Spleen (tissue), 11 donors: ENCODE results near the gene MERTK. TPM values are rescaled to one million over a fixed set of nuclear protein-coding genes. Genes with fewer than 3 reads are reported as not detected.
"Not testable (repeated sequence)": the region's sequence is repeated elsewhere in the genome, so short reads cannot be mapped to it uniquely, and the experiment has no call there.

Source experiments
- DNase-seq: peaks from one replicate; pipeline ENCODE4 v3.0.0-alpha.2; 2020
- H3K27ac ChIP-seq, 8 donors: fragments of 200-600 bp; sonication (generic) in 7 of 8; 1 replicate in 4 of 8; 2 replicates in 4 of 8; pipeline versions ENCODE4 v1.5.0 to v1.8.0; 2016 to 2021; ENCODE audit warnings: inconsistent platforms in 4 of 8, mild to moderate bottlenecking in 4 of 8, moderate library complexity in 1 of 8
- H3K27me3 ChIP-seq, 7 donors: fragments of 200-600 bp; sonication (generic) in 6 of 7; replicated peaks in 1 of 7; 1 replicate in 4 of 7; 2 replicates in 3 of 7; pipeline versions ENCODE4 v1.5.0 to v1.8.0; 2016 to 2021; ENCODE audit warnings: inconsistent platforms in 3 of 7, mild to moderate bottlenecking in 1 of 7
- H3K36me3 ChIP-seq, 6 donors: fragments of 200-600 bp; sonication (generic) in 5 of 6; 1 replicate in 4 of 6; 2 replicates in 2 of 6; pipeline versions ENCODE4 v1.5.0 to v1.8.0; 2016 to 2021; ENCODE audit warnings: inconsistent platforms in 2 of 6
- H3K4me1 ChIP-seq, 6 donors: fragments of 200-600 bp; sonication (generic) in 5 of 6; 1 replicate in 3 of 6; 2 replicates in 3 of 6; pipeline versions ENCODE4 v1.5.0 to v1.8.0; 2016 to 2021; ENCODE audit warnings: inconsistent platforms in 3 of 6
- H3K4me3 ChIP-seq, 8 donors: fragments of 200-600 bp; sonication (generic) in 7 of 8; 1 replicate in 4 of 8; 2 replicates in 4 of 8; pipeline versions ENCODE4 v1.5.0 to v1.8.0; 2016 to 2021; ENCODE audit warnings: inconsistent platforms in 4 of 8, mild to moderate bottlenecking in 4 of 8, moderate library complexity in 2 of 8
- H3K9me3 ChIP-seq, 8 donors: fragments of 200-600 bp; sonication (generic) in 7 of 8; 1 replicate in 4 of 8; 2 replicates in 4 of 8; pipeline versions ENCODE4 v1.5.0 to v1.8.0; 2016 to 2021; ENCODE audit warnings: inconsistent platforms in 4 of 8
- POLR2A ChIP-seq, 3 donors: fragments of 450-650 bp; IDR thresholded peaks; one replicate each; pipeline ENCODE4 v1.5.1; 2017; ENCODE audit warnings: antibody characterized with exemption in 3 of 3, mild to moderate bottlenecking in 1 of 3
- POLR2AphosphoS5 ChIP-seq, 3 donors: sonication (generic); formaldehyde crosslinking; IDR thresholded peaks; one replicate each; pipeline ENCODE4 v1.5.1; 2017; ENCODE audit warnings: antibody characterized with exemption in 3 of 3
- WGBS, 5 donors: extraction: QIAGEN DNeasy Blood & Tissue Kit in 3 of 5; methylation state at CpG; one replicate each; pipeline versions ENCODE4 v1.1.5 to v1.1.7; 2013 to 2018; 5-methylcytosine and 5-hydroxymethylcytosine counted together
- intact Hi-C: fragments of 100-400 bp; cut with DNase I; formaldehyde crosslinking; loops from one replicate; pipeline ENCODE4 v1.15.0; 2023; ENCODE audit warnings: low total_unique reads
- polyA plus RNA-seq, 3 donors: library from polyadenylated mRNA; stranded (reverse); fragments of 200-250 nt; gene quantifications; one replicate each; pipeline ENCODE4 v1.2.1, GENCODE V29; 2013
- total RNA-seq, 7 donors: library from RNA; depleted of rRNA in 3 of 7; stranded (reverse); fragments of >200 nt in 3 of 7; fragmentation: NEBNext Ultra II Directional in 4 of 7; extraction: Animal tissue kit (Norgen Biotek cat#: 25700) in 4 of 7; gene quantifications; one replicate each; pipeline versions ENCODE4 v1.1.0 to v1.2.1, GENCODE V29; 2016 to 2021
- TF ChIP-seq, protein P1 (sequence below), 11 experiments: fragments of 200-600 bp in 7 of 11; fragments of 450-650 bp in 4 of 11; sonication (generic) in 4 of 11; IDR thresholded peaks in 8 of 11; conservative IDR thresholded peaks in 3 of 11; 1 replicate in 7 of 11; 2 replicates in 4 of 11; pipeline versions ENCODE4 v1.4.0 to v1.8.0; 2016 to 2021; ENCODE audit warnings: antibody characterized with exemption in 11 of 11, inconsistent platforms in 4 of 11, mild to moderate bottlenecking in 1 of 11
- donor health status: healthy with polysubstance abuse.
- donor health status: DM: no; HTN: no; CAD: no; lungs with moderate emphysema.
- donor health status: DM: no; HTN: no; CAD: no.
- donor health status: Bipolar disorder and iron deficiency.
- donor health status: healthy.
- donor health status: DM: no; HTN: no; CAD: no.
- donor health status: DM: yes; HTN: yes; CAD: no.

The MERTK gene
- total and polyA plus RNA-seq, 10 donors = 6.9 to 127 (median 49.7) TPM

DNA sequence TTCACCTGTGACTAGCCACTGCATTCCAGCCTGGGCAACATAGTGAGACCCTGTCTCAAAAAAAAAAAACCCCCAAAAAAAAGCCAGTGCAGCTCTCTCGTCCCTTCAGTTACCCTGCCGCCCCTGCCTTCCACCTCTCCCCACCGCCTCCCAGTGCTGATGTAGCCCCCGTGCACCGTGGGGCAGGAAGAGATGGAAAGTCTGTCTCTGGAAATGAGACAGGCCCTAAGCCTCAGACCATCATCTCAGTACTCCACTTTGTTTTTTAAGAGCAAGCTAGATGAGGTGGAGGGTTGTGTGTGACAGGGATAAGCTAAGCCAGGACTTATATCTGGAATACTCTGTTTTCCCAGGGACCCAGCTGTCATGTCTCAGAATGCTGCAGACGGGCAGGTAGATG is 32.0 kb downstream of the MERTK start:
- Histone ChIP-seq H3K27me3 (no peaks in the 10 kb centered on the region), H3K4me1 (peaks cover 0 to 27% (median 4%) of the 10 kb centered on the region in 6 donors), H3K9me3 (no peaks in the 10 kb centered on the region), H3K27ac (peak overlapping the region in 4 of 8 donors; percentile 7 to 54 (median 30)), H3K36me3 (peaks cover 0 to 38% (median 0%) of the 10 kb centered on the region in 6 donors), H3K4me3 (no peak overlapping the region)
- TF ChIP-seq, protein P1, sequence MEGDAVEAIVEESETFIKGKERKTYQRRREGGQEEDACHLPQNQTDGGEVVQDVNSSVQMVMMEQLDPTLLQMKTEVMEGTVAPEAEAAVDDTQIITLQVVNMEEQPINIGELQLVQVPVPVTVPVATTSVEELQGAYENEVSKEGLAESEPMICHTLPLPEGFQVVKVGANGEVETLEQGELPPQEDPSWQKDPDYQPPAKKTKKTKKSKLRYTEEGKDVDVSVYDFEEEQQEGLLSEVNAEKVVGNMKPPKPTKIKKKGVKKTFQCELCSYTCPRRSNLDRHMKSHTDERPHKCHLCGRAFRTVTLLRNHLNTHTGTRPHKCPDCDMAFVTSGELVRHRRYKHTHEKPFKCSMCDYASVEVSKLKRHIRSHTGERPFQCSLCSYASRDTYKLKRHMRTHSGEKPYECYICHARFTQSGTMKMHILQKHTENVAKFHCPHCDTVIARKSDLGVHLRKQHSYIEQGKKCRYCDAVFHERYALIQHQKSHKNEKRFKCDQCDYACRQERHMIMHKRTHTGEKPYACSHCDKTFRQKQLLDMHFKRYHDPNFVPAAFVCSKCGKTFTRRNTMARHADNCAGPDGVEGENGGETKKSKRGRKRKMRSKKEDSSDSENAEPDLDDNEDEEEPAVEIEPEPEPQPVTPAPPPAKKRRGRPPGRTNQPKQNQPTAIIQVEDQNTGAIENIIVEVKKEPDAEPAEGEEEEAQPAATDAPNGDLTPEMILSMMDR (IDR thresholded peaks at IDR 0.05 in 8 of 11, conservative IDR thresholded peaks at IDR 0.05 in 3 of 11) = no peak
- TF ChIP-seq POLR2A (IDR thresholded peaks at IDR 0.05) (no peak), POLR2AphosphoS5 (IDR thresholded peaks at IDR 0.05) (no peak)
- WGBS, 5 donors = 70 to 91% (median 87%) methylated on average over 6 of the region's 6 CpGs
- DNase-seq = no peak
- intact Hi-C loops = no loop called here

DNA sequence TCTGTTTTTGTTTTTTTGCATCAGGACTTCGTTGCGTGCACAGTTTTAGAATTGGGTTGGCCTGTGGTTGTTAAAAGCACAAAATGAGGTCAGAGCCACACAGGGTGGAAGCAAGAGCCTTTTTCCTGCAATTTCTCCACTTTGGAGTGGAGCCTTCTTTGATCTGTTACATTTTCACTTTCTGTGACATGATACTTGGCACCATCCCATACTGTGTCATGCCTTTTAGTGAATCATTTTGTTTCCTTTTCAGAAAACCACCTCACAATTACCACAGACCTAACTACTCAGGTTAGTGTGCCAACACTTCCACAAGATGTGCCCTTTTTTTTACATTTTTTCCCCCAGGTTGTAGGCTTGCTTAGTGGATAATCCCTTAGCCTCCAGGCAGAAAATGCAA is 32.5 kb downstream of the MERTK start:
- H3K4me1 ChIP-seq = peaks cover 0 to 27% (median 4%) of the 10 kb centered on the region in 6 donors
- H3K36me3 ChIP-seq = peaks cover 0 to 38% (median 0%) of the 10 kb centered on the region in 6 donors
- no peaks in the 10 kb centered on the region for H3K9me3 ChIP-seq
- no peak overlapping the region for H3K4me3 ChIP-seq
- DNase-seq = no peak
- WGBS, 5 donors = 36 to 72% (median 65%) methylated on average over 2 of the region's 2 CpGs
- TF ChIP-seq, protein P1 (IDR thresholded peaks at IDR 0.05 in 8 of 11, conservative IDR thresholded peaks at IDR 0.05 in 3 of 11) = no peak
- TF ChIP-seq POLR2AphosphoS5 (IDR thresholded peaks at IDR 0.05) (no peak), POLR2A (IDR thresholded peaks at IDR 0.05) (no peak)
- H3K27ac ChIP-seq = peak overlapping the region in 4 of 8 donors; percentile 7 to 54 (median 30)
- no peaks in the 10 kb centered on the region for H3K27me3 ChIP-seq
- intact Hi-C loops = no loop called here

DNA sequence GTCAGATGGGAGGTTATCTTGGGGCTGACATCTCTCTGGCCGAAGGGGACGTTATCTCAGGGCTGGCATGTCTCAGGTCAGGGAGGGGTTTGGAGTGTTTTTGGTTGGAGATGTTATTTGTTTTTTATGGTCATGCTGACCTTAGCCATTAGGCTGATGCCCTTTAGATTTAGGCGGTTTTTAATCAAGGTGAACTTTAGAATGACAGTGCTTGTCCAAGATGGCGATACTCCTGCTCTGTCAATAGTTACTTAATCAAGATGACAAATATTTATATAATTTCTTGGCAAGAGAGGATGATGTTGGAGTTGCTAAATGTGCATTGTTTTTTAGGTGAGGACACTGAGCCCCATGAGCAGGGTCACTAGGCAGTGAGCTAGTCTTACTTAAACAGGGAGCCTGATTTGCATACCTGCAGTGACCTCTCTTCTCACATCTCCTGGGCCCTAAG is 34.5 kb downstream of the MERTK start:
- peaks cover 0 to 31% (median 0%) of the 10 kb centered on the region in 6 donors for H3K36me3 ChIP-seq
- intact Hi-C loops = no loop called here
- peak overlapping the region in 1 of 8 donors; percentile 17 for H3K27ac ChIP-seq
- H3K9me3 ChIP-seq = no peaks in the 10 kb centered on the region
- no peaks in the 10 kb centered on the region for H3K27me3 ChIP-seq
- 92 to 98% (median 95%) methylated on average over 4 of the region's 4 CpGs for WGBS, 5 donors
- no peak for TF ChIP-seq POLR2A (IDR thresholded peaks at IDR 0.05)
- TF ChIP-seq, protein P1 (IDR thresholded peaks at IDR 0.05 in 8 of 11, conservative IDR thresholded peaks at IDR 0.05 in 3 of 11) = no peak
- TF ChIP-seq POLR2AphosphoS5 (IDR thresholded peaks at IDR 0.05) = no peak
- no peak overlapping the region for H3K4me3 ChIP-seq
- H3K4me1 ChIP-seq = peaks cover 0 to 19% (median 4%) of the 10 kb centered on the region in 6 donors
- DNase-seq = no peak

DNA sequence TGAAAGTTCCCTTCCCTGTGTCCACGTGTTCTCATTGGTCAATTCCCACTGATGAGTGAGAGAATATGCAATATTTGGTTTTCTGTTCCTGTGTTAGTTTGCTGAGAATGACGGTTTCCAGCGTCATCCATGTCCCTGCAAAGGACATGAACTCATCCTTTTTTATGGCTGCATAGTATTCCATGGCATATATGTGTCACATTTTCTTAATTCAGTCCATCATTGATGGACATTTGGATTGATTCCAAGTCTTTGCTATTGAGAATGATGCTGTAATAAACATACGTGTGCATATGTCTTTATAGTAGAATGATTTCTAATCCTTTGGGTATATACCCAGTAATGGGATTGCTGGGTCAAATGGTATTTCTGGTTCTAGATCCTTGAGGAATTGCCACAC is 35.5 kb downstream of the MERTK start:
- H3K27ac ChIP-seq, H3K9me3 ChIP-seq, intact Hi-C loops, H3K4me3 ChIP-seq, DNase-seq, H3K27me3 ChIP-seq: not testable (repeated sequence)
- Histone ChIP-seq H3K4me1 (peaks cover 0 to 19% (median 4%) of the 10 kb centered on the region in 6 donors), H3K36me3 (peaks cover 0 to 28% (median 0%) of the 10 kb centered on the region in 6 donors)
- 73 to 91% (median 81%) methylated on average over 4 of the region's 4 CpGs for WGBS, 5 donors
